Measurements from ENCODE around the gene BCL2L15.
A peak's percentile ranks its signal among the peaks of the same experiment; 100 is the strongest.

Gene BCL2L15

DNA sequence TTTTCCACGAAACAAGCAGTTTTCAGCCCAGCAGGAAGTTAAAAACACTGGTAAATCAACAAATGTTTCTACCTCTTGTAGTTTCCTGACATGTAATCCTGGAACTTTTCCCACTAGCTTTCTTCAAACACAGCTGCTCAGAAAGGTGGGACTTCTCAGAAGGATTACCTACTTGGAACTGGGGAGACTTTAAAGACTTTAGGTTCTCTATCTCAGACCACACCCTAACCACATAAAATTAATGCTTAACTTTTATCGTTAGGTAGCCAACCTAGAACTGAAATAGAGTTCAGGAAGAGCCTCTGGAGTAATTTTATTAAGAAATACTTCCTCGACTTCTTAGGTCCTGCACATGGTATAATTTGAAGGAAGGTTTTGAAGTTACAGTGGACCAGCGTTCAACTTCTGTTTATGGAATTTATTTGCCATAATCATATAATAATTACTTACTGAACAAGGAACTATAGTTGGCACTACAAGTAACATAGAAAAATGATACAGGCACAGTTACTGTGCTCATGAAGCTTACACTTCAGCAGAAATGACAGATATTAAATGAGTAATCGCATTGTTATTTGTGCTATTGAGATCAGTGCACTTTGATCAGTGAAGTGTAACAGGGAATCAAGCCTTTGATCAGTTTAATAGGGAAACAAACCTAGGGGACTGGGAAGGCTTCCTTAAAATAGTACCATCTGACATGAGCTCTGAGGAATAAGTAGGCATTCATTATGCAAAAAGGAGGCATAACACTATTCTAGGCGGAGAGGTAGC, at the start of gene BCL2L15:
TSS of gene BCL2L15 (minus strand) at position 180 of the 774 bp plus-strand sequence. CDS start 206 bp downstream, outside the sequence.
- DNase-seq: no peak

- DNase-seq: no peak
Measured at GRCh38 chr1:113937146-113937545, 49.8 kb upstream of the BCL2L15 start.

- no peak for DNase-seq
Measured at GRCh38 chr1:113935970-113936369, 48.6 kb upstream of the BCL2L15 start.

DNA sequence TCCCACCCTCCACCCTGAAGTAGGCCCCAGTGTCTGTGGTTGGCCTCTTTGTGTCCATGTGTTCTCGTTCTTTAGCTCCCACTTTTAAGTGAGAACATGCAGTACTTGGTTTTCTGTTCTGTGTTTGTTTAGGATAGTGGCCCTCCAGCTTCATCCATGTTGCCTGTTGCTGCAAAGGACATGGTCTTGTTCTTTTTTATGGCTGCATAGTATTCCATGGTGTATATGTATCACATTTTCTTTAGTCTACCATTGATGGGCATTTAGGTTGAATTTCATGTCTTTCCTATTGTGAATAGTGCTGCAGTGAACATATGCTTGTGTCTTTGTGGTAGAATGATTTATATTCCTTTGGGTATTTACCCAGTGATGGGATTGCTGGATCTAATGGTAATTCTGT, 47.8 kb upstream of the BCL2L15 start:
- DNase-seq: no peak

DNA sequence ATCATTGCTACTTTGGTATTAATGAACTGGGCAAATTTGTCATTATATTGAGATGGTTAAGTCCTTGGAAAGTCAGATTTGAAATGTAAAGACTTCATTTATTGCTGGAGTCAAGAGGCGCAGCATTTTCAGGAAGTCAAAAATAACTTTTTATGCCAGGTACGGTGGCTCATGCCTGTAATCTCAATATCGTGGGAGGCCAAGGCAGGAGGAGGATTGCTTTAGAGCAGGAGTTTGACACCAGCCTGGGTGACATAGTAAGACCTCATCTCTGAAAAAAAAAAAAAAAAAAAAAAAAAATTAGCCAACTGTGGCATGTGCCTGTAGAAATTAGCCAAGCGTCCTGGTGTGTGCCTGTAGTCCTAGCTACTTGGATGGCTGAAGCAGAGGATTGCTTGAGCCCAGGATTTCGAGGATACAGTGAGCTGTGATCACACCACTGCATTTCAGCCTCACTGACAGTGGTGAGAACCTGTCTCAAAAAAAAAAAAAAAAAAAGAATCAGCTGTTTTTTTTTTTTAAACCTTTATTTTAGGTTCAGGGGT, 47.2 kb upstream of the BCL2L15 start:
- no peak for DNase-seq

DNA sequence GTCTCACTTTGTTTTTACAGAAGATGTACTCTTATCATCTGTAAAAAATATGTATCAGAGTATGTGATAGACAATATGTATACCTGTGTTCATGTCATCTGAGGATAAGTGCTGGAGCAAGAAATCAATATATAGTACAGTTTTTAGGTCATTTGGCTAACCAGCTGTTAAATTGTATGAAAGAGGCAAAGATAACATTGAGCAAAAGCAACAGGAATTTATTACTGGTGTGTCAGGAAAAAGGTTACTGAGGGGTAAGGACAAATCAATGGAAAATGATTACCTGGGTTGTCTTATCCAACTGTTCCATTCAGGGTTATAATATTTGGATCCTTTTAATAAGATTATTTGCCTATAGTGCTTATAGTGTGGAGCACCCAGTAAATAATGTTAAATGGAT, 46.6 kb upstream of the BCL2L15 start:
- DNase-seq: no peak

DNA sequence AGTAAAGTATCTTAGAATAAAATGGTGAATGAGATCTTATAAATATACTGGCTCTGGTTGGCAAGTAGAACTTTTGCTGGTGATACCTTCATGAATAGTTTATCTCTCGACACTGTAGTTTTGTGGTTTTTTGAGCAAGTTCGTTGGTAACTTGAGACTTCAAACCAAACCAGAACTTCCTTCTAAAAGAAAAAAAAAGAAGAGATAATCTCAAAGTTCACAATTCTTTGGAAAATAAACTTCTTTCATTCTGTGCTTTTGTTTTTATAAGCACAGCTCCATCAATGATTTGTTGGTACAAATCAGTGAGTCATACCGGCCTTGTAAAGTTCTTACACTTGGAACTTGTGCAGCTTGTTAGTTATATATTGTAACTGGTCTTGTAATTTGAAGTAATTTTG, 44.1 kb upstream of the BCL2L15 start:
- peak; percentile 94 for DNase-seq

DNA sequence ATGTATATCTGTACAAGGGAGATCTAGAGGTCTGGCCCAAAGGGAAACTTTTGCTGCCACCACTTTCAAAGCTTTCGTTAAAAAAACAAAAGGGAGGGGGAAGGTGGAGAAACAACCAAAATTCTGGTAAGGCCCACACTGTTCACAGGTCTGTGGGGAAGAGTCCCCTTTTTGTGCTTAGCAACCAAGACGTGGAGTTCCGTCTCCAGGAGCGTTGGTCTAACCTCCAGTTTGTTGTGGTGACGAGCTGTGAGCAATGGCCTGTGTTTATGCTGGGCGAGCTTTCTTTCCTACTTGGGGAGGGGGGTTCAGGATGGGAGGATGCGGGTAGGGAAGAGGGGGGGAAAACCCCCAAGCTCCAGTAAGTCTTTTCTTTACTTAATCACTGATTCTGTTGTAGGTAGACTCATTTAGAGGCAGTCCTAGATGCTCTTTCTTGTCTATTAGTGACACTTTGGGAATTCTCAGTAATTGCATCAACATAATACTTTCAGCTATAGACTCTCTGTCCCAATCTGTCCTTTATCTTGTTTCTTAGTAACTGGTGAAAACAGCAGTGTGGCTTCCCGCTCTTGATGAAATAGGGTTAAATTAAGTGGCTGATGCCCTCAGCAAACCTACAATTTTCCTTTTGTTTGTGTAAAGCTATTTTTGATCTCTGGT, 43.2 kb upstream of the BCL2L15 start:
- DNase-seq: peak; percentile 88

DNA sequence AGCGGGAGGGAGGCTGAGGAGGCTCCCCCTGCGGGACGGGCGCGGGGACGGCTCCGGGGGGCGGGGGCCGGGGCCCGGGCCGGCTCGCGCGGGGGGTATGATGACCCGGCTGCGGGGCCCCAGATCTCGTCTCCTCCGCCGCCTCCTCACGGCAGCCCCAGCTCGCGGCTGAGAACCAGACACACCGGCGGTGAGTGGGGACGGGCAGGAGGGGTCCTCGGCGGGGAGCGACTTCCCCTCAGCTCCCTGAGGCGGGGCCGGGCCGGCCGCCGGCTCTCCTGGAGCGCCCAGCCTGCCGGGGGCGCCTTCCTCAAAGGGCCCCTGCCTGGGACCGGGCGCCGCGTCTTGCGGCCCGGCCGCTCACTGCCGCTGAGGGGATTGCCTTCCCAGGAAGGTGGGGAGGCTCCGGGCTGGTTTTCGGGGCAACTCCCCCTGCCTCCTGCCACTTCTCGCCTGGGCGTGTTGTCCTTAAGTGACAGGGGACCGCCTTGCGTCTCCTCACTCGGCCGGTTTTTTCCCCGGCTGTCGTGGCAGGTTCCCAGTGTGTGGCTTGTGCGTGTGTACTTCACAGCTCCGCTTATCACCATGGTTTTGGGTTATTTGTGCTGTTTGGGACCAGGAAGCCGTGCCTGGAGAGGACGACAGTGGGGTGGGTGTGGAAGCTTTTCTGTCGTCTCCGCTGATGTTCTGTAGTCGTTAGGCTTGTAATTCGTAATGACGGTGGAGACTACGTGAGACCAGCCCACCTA, 42.5 kb upstream of the BCL2L15 start:
- DNase-seq: peak; percentile 74

DNA sequence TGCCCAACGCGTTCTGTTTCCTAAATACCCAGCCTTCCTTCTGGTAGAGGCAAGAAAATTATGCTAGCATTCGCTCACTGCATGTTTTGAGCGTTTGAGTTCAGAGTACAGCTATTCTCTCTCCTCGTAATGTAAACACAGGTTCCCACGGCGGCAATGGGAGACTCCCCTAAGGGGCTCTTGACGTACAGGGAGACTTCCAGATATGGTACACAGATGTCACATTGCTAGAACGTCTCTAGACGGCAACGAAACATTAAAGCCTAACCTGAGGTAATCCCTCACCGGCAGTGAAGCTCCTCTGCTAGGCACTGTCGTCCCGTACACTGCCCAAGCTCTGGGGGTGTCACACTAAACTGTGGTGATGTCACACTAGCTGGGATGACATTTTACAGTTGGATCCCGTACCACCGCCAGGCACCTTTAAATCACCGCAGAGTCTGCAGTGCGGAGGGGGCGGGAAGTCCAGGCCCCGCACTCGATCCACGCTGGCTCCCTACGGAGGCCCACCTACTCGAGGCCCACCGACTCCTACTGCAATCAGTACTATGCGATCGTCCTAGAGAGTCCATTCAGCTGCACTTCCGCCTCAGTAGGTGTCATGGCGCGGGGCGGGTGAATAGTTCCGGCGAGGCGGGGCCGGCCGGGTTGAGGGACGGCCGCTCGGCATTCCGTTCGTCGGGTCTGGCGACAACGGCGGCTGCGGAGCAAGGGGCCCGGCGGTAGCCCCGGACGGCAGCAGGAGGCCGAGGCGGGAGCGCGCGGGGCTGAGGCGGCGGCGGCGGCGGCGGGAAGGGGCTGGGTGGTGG, 41.8 kb upstream of the BCL2L15 start, which contains the start of gene HIPK1:
TSS of gene HIPK1 (plus strand) at position 384 of the 809 bp plus-strand sequence.
- peak; percentile 94 for DNase-seq

DNA sequence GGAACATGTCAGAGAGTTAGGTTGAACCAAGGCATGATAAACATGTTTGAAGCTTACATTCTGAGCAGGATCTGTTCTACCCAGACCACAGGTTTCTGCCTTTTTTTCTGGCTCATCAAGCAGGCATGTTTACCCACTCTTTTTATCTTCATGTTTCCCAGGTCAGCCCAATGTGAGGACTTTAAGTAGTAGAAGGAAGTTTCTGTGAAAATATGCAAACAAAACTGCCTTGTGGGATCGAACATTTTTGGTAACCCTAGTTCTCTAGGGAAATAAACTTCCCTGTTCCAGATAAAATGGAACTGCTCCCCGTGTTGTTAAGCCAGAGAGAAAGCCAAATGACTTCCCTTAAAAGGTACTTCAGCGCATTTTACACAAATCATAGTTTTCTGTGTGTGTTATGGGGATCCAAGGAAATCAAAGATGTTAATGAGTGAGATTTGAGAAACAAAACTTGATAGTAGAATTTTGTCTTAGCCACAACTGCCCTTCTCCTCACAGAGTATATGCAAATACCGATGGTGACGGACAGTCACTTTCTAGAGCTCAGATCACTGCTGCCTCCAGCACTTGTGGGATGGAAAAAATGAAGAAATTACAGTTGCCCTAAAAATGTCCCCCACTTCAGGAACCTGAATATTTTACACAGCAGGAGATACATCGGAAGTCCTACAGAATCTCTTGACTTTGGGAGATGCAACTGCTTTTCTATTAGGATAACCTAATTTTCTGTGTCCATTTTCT, 41.0 kb upstream of the BCL2L15 start:
- peak; percentile 69 for DNase-seq

GRCh38 chr1:113924473-113924872, 37.1 kb upstream of the BCL2L15 start:
- DNase-seq: no peak

DNA sequence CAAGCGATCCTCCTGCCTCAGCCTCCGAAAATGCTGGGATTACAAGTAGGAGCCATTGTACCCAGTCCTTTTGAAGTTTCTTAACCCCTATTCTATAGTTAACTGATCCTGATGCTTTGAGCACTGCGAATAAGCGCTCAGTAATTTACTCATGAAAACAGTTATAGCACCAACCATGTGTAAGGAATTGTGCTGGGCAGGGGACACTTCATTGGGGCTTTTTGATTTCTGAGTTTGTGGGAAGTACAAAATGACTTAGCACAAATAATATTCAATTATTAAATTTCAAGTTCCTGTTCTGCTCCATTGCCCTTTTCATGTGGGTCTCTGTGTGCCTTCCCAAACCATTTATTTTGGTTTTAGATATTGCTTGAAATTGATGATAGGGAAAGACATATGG, 35.6 kb upstream of the BCL2L15 start:
- DNase-seq: no peak

GRCh38 chr1:113918243-113918642, 30.9 kb upstream of the BCL2L15 start:
- DNase-seq: no peak

DNA sequence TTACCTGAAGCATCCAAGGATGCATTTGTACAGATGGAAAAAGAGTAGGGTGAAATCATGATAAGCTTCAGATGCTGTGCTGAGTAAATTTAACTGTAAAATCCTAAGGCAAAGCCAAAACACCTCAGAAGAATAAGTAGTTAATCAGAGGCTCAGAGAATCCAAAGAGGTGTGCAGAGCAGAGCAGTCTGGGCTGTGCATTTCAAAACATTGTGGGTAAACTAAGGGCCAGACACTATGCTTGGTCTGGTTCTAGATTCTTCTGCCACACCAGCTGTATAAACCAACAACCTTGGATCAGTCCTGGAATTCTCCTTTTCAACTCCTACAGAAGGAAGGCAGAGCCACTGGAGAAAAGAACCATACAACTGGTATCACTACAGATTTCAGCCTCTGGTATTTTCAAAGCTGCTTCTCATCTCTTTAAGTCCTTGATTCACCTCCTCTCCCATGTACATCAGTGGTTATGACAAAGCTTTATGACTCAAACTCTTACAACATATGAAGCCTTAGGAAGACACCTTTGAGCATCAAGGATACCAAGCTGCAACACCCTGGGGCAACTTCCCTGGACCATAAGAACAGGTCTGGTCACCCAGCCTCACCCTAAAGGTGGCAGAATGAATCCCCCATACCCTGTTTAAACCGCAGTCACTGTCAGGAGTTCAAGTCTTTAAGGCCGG, 30.2 kb upstream of the BCL2L15 start:
- DNase-seq: no peak

- no peak for DNase-seq
Measured at GRCh38 chr1:113916974-113917373, 29.6 kb upstream of the BCL2L15 start.

DNA sequence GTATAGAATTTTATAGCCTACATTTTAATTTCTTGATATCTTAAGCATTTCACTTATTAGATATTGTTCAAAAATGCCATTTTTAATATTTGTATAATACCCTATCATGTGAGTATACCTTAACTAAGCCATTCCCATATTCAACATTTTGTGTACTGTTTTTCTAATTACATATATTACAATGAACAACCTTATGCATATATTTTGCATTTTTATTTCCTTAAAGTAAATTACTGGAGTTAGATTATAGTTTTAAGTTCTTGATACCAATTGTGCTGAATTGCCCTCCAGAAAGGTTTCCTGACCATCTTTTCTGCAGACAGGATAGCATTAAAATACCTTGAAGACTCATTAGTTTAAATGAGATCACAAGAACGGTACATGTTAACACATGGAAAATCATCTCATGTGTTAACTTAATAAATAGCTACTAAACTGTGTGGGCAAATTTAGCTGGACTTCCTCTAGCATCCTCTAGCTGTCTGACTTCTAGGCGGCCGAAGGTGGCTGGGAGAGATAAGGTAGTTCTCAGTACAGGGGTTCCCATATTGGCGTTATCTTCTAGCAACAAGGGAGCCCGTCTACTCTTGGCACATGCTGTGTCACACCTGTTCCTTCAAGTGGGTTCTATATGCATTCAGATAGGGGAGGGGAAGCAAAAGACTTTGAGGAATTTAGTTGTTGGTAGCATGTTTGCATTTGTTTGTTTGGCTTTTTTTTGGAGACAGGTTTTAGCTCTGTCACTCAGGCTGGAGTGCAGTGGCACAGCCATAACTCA, 26.7 kb upstream of the BCL2L15 start:
- DNase-seq: peak; percentile 97

- DNase-seq: peak; percentile 38
Measured at GRCh38 chr1:113913312-113913668, 25.9 kb upstream of the BCL2L15 start.

- DNase-seq: peak; percentile 38
Measured at GRCh38 chr1:113912594-113913311, 25.4 kb upstream of the BCL2L15 start.

DNA sequence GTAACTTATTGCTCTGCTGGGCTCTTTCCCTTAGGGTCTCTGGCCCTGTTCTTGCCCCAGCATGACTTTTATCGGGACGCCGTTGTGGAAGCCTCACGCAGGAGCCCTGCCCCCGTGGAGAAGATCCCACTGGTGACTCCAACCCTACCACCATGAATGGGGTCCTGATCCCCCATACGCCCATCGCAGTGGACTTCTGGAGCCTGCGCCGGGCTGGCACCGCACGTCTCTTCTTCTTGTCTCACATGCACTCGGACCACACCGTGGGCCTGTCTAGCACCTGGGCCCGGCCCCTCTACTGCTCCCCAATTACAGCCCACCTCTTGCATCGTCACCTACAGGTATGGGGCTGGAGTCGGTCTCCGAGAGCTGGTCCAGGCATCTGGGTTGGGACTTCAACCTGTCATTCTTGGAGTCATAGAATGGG, 18.1 kb upstream of the BCL2L15 start:
- DNase-seq: peak; percentile 67

All from OCI-M1 (cell line).